GM18507 (cell line): Measurements from ENCODE around the gene MZB1.
"Not testable (repeated sequence)": the region's sequence is repeated elsewhere in the genome, so short reads cannot be mapped to it uniquely, and the experiment has no call there.

ENCODE experiments used
- DNase-seq: peaks from one replicate; pipeline ENCODE4 v3.0.0; 2011; ENCODE audit warnings: low read depth; ENCODE audit not compliant: insufficient read length; ENCODE audit errors: extremely low spot score
- FAIRE-seq: peaks from 2 replicates; lab custom pipeline; 2011; peaks lifted over from hg19 to GRCh38; lab: Jason Lieb, UNC

The MZB1 gene

GRCh38 chr5:139394123-139394653 lies 4.5 kb upstream of the MZB1 start:
- peak; percentile 26 for FAIRE-seq
- DNase-seq: no peak

DNA sequence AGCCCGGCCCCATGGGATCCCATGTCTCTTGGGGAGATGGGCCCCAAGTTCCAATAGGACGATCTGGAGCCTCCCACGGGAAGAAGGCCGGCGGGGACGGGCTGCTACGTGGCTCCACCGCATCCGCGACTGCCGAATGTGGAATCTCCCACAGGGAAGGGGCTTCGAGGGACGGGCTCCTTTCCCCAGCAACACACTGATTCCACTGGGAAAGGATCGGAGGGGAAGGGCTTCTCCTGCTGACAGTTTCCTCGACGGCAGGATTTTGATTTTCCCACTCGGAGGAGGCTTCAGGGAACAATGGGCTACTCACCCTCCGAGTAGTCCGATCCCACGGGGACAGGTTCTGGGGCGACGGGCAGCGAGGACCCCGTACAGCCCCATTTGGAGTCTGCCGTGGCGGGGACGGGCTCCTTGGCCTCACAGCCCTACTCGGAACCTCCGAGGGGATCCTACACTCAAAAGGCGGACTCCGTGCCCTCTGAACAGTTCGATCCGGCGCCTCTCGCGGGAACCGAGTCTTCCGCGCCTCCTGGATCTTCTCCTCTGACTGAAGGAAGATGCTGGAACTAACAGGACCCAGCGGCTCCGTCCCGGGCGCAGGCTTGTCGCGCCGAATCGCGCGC lies 3.9 kb upstream of the MZB1 start:
- FAIRE-seq: no peak

GRCh38 chr5:139392678-139393496 lies 3.2 kb upstream of the MZB1 start:
- DNase-seq (peak; percentile 70), FAIRE-seq (peak; percentile 82)

More for the DNA sequence above, 3.9 kb upstream of the MZB1 start:
- no peak for DNase-seq

GRCh38 chr5:139392324-139392677 lies 2.6 kb upstream of the MZB1 start:
- FAIRE-seq (no peak), DNase-seq (no peak)

- DNase-seq (no peak), FAIRE-seq (peak; percentile 79)
Measured at GRCh38 chr5:139391570-139392323, 2.0 kb upstream of the MZB1 start.

GRCh38 chr5:139390639-139391569 lies 1.2 kb upstream of the MZB1 start:
- DNase-seq (no peak), FAIRE-seq (no peak)

- no peak for DNase-seq
- FAIRE-seq: peak; percentile 77
Measured at GRCh38 chr5:139388198-139388821, 1.4 kb downstream of the MZB1 start.

DNA sequence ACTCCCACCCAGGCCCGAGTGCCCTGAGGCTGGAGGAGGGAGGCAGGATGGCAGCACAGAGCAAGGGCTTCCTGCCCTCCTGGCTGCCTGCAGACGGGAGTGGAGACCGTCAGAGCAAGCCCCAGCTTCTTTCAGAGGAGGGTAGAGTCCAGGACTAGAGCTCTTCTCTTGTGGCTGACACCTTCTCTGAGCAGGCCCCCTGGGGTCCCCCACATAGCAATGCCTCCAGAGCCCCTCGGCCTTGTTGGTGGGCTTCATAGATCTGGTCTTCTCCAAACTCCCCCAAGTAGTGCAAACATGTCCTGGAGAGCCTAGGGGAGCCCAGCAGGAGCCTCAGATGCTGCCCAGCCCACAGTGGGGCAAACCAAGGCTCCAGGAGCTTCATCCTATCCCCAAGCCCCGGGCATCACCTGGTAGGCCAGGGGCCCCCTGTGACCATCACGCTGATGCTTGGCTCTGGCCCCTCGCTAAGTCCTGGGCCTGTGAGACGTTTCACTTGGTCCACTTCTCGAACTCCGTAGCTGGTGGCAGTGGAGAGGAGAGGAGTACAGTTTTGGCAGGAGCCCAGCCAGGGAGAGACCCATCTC lies 2.0 kb downstream of the MZB1 start:
- FAIRE-seq: no peak
- DNase-seq: no peak

- DNase-seq, FAIRE-seq: not testable (repeated sequence)
Measured at GRCh38 chr5:139386956-139387355, 2.8 kb downstream of the MZB1 start.

DNA sequence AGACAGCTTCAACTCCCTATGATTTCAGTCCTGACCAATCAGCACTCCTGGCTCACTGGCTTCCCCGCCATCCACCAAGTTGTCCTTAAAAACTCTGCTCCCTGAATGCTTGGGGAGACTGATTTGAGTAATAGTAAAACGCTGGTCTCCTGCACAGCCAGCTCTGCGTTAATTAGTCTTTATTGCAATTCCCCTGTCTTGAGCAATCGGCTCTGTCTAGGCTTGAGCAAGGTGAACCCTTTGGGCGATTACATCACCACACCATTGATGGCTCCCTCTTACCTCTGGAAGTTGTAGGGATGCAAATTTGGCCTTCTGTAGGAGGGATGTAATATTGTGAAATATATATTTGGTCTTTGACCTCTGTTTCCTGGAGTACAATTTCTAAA lies 3.7 kb downstream of the MZB1 start:
- no peak for DNase-seq
- no peak for FAIRE-seq

- FAIRE-seq (peak; percentile 74), DNase-seq (no peak)
Measured at GRCh38 chr5:139385061-139386049, 4.4 kb downstream of the MZB1 start.

- peak; percentile 81 for FAIRE-seq
- DNase-seq: no peak
Measured at GRCh38 chr5:139384591-139385051, 5.1 kb downstream of the MZB1 start.

GRCh38 chr5:139383993-139384590 lies 5.6 kb downstream of the MZB1 start:
- no peak for FAIRE-seq
- no peak for DNase-seq

GRCh38 chr5:139383275-139383992 lies 6.3 kb downstream of the MZB1 start, which contains the start of gene SLC23A1:
Gene SLC23A1, minus strand, starts transcription at chr5:139383297. Its CDS starts 44 bp downstream, at chr5:139383253.
- FAIRE-seq (no peak), DNase-seq (no peak)

DNA sequence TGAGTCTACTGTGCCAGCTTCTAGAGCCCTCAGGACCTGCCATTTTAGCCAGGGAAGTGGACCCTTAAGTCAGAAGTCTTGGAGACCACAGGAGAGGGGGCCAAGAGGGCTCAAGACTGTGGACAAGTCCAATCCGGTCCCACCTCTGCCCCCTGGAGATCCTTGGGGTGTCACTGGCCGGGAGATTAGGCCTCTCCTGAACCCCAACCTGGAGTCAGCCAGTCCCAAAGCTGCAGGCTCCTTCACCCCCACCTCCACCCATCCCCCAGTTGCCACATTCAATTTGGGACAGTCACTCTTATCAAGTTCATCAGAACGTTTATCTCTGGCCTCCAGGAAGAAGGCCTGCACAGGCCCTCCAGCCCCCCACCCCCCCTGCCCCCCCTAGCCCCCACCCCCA lies 6.9 kb downstream of the MZB1 start:
- DNase-seq (no peak), FAIRE-seq (no peak)
